ENCODE results near the gene HIRA.
"Not testable (repeated sequence)": the region's sequence is repeated elsewhere in the genome, so short reads cannot be mapped to it uniquely, and the experiment has no call there.

HIRA gene

GRCh38 chr22:19461506-19461905 is 30.0 kb upstream of the HIRA start:
- no peak for DNase-seq

- DNase-seq = no peak
Observed at GRCh38 chr22:19460036-19460435, 28.5 kb upstream of the HIRA start.

- no peak for DNase-seq
Observed at GRCh38 chr22:19457828-19458428, 26.4 kb upstream of the HIRA start.

GRCh38 chr22:19456541-19456940 is 25.0 kb upstream of the HIRA start:
- no peak for DNase-seq

GRCh38 chr22:19455585-19456370 is 24.2 kb upstream of the HIRA start:
- DNase-seq = no peak

GRCh38 chr22:19455033-19455432 is 23.5 kb upstream of the HIRA start:
- no peak for DNase-seq

- DNase-seq = no peak
Observed at GRCh38 chr22:19454156-19454555, 22.6 kb upstream of the HIRA start.

- DNase-seq = no peak
Observed at GRCh38 chr22:19453718-19454117, 22.2 kb upstream of the HIRA start.

GRCh38 chr22:19451570-19451969 is 20.0 kb upstream of the HIRA start:
- no peak for DNase-seq

- DNase-seq = no peak
Observed at GRCh38 chr22:19450363-19451175, 19.0 kb upstream of the HIRA start.

- no peak for DNase-seq
Observed at GRCh38 chr22:19449422-19449767, 17.9 kb upstream of the HIRA start.

- no peak for DNase-seq
Observed at GRCh38 chr22:19448739-19449421, 17.3 kb upstream of the HIRA start.

GRCh38 chr22:19448076-19448607 is 16.6 kb upstream of the HIRA start:
- DNase-seq = peak; percentile 23 to 48

- DNase-seq = peak; percentile 86 to 93
Observed at GRCh38 chr22:19447330-19448075, 16.0 kb upstream of the HIRA start, which contains the start of gene C22orf39. TSS of gene C22orf39 (minus strand) at chr22:19447711. CDS start at chr22:19447688, 23 bp downstream.

GRCh38 chr22:19446603-19447329 is 15.2 kb upstream of the HIRA start:
- DNase-seq = no peak

GRCh38 chr22:19445279-19445982 is 13.9 kb upstream of the HIRA start:
- DNase-seq = not testable (repeated sequence)

GRCh38 chr22:19443544-19444211 is 12.1 kb upstream of the HIRA start:
- no peak for DNase-seq

- DNase-seq = no peak
Observed at GRCh38 chr22:19442166-19442565, 10.6 kb upstream of the HIRA start.

GRCh38 chr22:19440411-19441195 is 9.1 kb upstream of the HIRA start:
- no peak for DNase-seq
